ENCODE measurements around the gene DHRS1. TPM values are rescaled to one million over a fixed set of nuclear protein-coding genes. Genes with fewer than 3 reads are reported as not detected.

DHRS1 gene
- polyA plus RNA-seq, 6 donors from 2014 or later: 20.4 to 38.5 (median 29.3) TPM

DNA sequence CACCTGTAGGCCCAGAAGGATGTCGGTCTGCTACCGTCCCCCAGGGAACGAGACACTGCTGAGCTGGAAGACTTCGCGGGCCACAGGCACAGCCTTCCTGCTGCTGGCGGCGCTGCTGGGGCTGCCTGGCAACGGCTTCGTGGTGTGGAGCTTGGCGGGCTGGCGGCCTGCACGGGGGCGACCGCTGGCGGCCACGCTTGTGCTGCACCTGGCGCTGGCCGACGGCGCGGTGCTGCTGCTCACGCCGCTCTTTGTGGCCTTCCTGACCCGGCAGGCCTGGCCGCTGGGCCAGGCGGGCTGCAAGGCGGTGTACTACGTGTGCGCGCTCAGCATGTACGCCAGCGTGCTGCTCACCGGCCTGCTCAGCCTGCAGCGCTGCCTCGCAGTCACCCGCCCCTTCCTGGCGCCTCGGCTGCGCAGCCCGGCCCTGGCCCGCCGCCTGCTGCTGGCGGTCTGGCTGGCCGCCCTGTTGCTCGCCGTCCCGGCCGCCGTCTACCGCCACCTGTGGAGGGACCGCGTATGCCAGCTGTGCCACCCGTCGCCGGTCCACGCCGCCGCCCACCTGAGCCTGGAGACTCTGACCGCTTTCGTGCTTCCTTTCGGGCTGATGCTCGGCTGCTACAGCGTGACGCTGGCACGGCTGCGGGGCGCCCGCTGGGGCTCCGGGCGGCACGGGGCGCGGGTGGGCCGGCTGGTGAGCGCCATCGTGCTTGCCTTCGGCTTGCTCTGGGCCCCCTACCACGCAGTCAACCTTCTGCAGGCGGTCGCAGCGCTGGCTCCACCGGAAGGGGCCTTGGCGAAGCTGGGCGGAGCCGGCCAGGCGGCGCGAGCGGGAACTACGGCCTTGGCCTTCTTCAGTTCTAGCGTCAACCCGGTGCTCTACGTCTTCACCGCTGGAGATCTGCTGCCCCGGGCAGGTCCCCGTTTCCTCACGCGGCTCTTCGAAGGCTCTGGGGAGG lies 11.3 kb upstream of the DHRS1 start, which contains the start of gene LTB4R:
TSS of gene LTB4R (plus strand) at position 857 of the 959 bp plus-strand sequence. CDS start 4,150 bp downstream, outside the sequence.
- Mint-ChIP-seq H3K36me3 (peaks cover 2 to 4% of the 10 kb centered on the region in 2 donors), H3K27ac (peak within 1 kb of the TSS; percentile 78 to 93 (median 90)), H3K4me3 (peak within 1 kb of the TSS; percentile 78 to 88 (median 83)), H3K4me1 (peaks cover 52 to 70% (median 64%) of the 10 kb centered on the region in 3 donors), H3K27me3 (no peaks in the 10 kb centered on the region), H3K9me3 (no peaks in the 10 kb centered on the region)
- ATAC-seq (ENCODE audit: low read depth in 2 of 2) (peak; percentile 77 to 80), DNase-seq (peak; percentile 80)

- Mint-ChIP-seq H3K27ac (peak overlapping the region; percentile 78 to 93 (median 90)), H3K4me1 (peaks cover 52 to 70% (median 64%) of the 10 kb centered on the region in 3 donors), H3K9me3 (no peaks in the 10 kb centered on the region), H3K36me3 (peaks cover 4 to 9% of the 10 kb centered on the region in 2 donors), H3K27me3 (no peaks in the 10 kb centered on the region), H3K4me3 (peak overlapping the region; percentile 78 to 88 (median 83))
- DNase-seq: no peak
- ATAC-seq (ENCODE audit: low read depth in 2 of 2): no peak
Observed at GRCh38 chr14:24310265-24310645, 10.7 kb upstream of the DHRS1 start.

DNA sequence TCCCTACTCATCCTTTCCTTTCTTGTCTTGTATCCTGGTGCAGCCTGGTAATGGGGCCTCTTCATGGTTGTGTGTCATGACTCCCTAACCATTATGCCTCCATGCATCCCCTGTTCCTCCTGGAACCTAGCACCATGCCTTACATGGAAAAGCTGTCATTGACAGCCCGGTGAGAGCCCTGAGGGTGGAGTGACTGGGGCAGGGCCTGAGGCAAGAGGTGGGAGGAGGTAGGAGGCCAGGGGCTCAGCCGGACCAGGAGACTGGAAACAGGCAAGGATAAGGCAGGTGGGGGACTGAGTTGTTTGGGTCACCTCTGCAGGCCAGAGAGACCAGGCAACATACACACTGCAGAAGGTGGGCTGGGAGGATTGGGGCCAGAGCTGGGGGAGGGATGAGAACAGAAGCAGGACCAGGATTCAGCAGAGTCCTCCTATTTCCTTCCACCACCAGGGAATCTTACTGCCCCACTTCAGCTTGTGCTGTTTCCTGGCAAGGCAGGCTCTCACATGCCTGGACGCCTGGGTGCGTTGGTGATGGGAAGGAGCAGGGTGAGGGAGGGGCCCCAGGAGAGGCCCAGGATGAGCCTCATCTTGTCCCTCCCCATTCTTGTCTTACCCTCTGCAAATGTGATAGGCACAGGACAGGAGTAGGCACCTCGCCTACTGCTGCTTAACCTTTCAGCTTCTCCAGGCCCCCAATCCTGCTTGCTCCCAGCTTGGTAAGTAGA lies 10.1 kb upstream of the DHRS1 start, which contains the start of gene LTB4R2:
TSS of gene LTB4R2 (plus strand) at position 603 of the 727 bp plus-strand sequence. CDS start 525 bp downstream, outside the sequence.
- no peak for ATAC-seq (ENCODE audit: low read depth in 2 of 2)
- Mint-ChIP-seq H3K36me3 (peaks cover 8 to 14% of the 10 kb centered on the region in 2 donors), H3K4me3 (peak within 1 kb of the TSS; percentile 78 to 88 (median 83)), H3K27ac (peak within 1 kb of the TSS; percentile 78 to 93 (median 90)), H3K9me3 (no peaks in the 10 kb centered on the region), H3K4me1 (peaks cover 50 to 68% (median 65%) of the 10 kb centered on the region in 3 donors), H3K27me3 (no peaks in the 10 kb centered on the region)
- DNase-seq: no peak

- Mint-ChIP-seq H3K4me3 (peak overlapping the region in 6 of 8 donors; percentile 0 to 60 (median 21)), H3K4me1 (peaks cover 39 to 57% (median 53%) of the 10 kb centered on the region in 3 donors), H3K36me3 (peaks cover 10 to 19% of the 10 kb centered on the region in 2 donors), H3K27me3 (no peaks in the 10 kb centered on the region), H3K27ac (peak overlapping the region; percentile 12 to 99 (median 84)), H3K9me3 (no peaks in the 10 kb centered on the region)
- DNase-seq (no peak), ATAC-seq (ENCODE audit: low read depth in 2 of 2) (no peak)
Observed at GRCh38 chr14:24308342-24309124, 9.0 kb upstream of the DHRS1 start.

GRCh38 chr14:24307575-24308341 lies 8.2 kb upstream of the DHRS1 start, which contains the start of gene CIDEB:
CIDEB (minus strand) TSS chr14:24307977; CDS start chr14:24307858, 119 bp downstream.
- peak within 1 kb of the TSS in 6 of 8 donors; percentile 0 to 64 (median 25) for H3K4me3 Mint-ChIP-seq
- no peaks in the 10 kb centered on the region for H3K27me3 Mint-ChIP-seq
- peak; percentile 65 for DNase-seq
- peak within 1 kb of the TSS; percentile 12 to 99 (median 80) for H3K27ac Mint-ChIP-seq
- ATAC-seq (ENCODE audit: low read depth in 2 of 2): peak; percentile 5 to 11
- peaks cover 10 to 19% of the 10 kb centered on the region in 2 donors for H3K36me3 Mint-ChIP-seq
- H3K9me3 Mint-ChIP-seq: no peaks in the 10 kb centered on the region
- H3K4me1 Mint-ChIP-seq: peaks cover 33 to 49% (median 45%) of the 10 kb centered on the region in 3 donors

DNA sequence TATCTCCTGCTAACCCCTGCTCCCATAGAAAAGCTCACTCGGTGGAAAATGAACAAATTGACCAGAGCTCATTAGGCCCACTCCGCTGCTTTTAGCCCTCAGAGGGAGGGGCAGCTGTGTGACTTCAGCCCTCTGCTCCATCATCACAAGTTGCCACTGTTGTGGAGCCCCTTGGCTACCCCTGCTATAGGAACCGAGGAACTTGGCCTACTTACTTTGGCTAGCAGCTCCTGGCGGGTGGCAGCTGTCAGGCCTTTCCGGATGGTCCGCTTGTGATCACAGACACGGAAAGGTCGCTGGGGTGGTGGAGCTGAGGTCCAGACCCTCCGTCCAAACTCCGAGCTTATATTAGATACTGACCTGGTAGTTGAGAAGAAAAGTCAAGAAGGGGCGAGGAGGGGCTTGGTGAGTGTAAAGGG lies 7.6 kb upstream of the DHRS1 start:
- Mint-ChIP-seq H3K27ac (peak overlapping the region in 4 of 6 donors; percentile 77 to 99 (median 85)), H3K27me3 (no peaks in the 10 kb centered on the region), H3K9me3 (no peaks in the 10 kb centered on the region), H3K36me3 (peaks cover 10 to 19% of the 10 kb centered on the region in 2 donors), H3K4me1 (peaks cover 30 to 47% (median 39%) of the 10 kb centered on the region in 3 donors), H3K4me3 (peak overlapping the region in 1 of 8 donors; percentile 64)
- DNase-seq: no peak
- no peak for ATAC-seq (ENCODE audit: low read depth in 2 of 2)

GRCh38 chr14:24304019-24304387 lies 4.4 kb upstream of the DHRS1 start:
- Mint-ChIP-seq H3K36me3 (peaks cover 10 to 19% of the 10 kb centered on the region in 2 donors), H3K4me1 (peaks cover 20 to 46% (median 44%) of the 10 kb centered on the region in 3 donors), H3K4me3 (peak overlapping the region in 1 of 8 donors; percentile 61), H3K27me3 (no peaks in the 10 kb centered on the region), H3K9me3 (no peaks in the 10 kb centered on the region), H3K27ac (peak overlapping the region in 1 of 6 donors; percentile 82)
- DNase-seq (no peak), ATAC-seq (ENCODE audit: low read depth in 2 of 2) (no peak)

DNA sequence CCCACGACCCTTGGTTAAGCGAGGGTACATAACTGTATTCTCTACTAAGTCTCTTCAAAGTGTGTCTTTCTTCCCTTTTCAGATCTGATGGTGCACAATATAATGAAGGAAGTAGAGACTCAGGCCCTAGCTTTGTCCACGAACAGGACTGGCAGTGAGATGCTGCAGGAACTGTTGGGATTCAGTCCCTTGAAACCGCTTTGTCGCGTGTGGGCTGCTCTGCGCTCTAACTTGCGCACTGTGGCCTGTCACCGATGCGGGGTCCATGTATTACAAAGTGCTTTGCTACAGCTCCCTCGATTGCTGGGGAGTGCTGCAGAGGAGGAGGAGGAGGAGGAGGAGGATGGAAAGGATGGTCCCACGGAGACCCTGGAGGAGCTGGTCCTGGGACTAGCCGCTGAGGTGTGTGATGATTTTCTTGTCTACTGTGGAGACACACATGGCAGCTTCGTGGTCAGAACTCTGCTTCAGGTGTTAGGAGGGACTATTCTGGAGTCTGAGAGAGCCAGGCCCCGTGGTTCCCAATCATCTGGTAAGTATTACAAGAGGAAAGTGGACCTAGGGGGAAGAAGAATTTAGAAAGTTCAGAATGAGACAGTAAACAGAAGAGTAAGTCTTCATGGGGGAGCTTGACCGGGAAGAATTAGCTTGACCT lies 873 bp upstream of the DHRS1 start:
- peaks cover 35 to 58% (median 53%) of the 10 kb centered on the region in 3 donors for H3K4me1 Mint-ChIP-seq
- H3K36me3 Mint-ChIP-seq: peaks cover 6 to 23% of the 10 kb centered on the region in 2 donors
- H3K27me3 Mint-ChIP-seq: no peaks in the 10 kb centered on the region
- H3K9me3 Mint-ChIP-seq: no peaks in the 10 kb centered on the region
- DNase-seq (no peak), ATAC-seq (ENCODE audit: low read depth in 2 of 2) (no peak)
- peak overlapping the region; percentile 89 to 99 (median 96) for H3K4me3 Mint-ChIP-seq
- H3K27ac Mint-ChIP-seq: peak overlapping the region; percentile 86 to 98 (median 88)

DNA sequence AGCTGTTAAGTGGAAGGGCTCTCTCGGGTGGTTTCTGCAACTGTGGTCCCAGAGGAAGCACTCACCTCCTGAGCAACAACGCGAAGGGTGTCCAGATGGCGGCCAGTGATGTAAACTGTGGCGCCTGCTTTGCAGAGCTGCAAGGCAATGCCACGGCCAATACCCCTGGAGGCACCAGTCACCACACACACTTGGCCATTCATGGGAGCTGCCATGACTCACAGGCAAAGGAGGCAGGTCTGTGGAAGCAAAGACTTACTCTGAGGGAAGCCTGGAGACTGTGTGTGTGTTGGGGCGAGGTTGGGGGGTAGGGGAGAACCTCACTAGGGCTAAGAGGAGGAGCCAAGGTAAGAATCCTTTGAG lies 707 bp downstream of the DHRS1 start:
- no peak for ATAC-seq (ENCODE audit: low read depth in 2 of 2)
- no peaks in the 10 kb centered on the region for H3K27me3 Mint-ChIP-seq
- DNase-seq: no peak
- peaks cover 5 to 10% of the 10 kb centered on the region in 2 donors for H3K36me3 Mint-ChIP-seq
- H3K27ac Mint-ChIP-seq: peak overlapping the region; percentile 92 to 99 (median 97)
- no peaks in the 10 kb centered on the region for H3K9me3 Mint-ChIP-seq
- H3K4me3 Mint-ChIP-seq: peak overlapping the region; percentile 89 to 99 (median 96)
- H3K4me1 Mint-ChIP-seq: peaks cover 35 to 55% (median 53%) of the 10 kb centered on the region in 3 donors

DNA sequence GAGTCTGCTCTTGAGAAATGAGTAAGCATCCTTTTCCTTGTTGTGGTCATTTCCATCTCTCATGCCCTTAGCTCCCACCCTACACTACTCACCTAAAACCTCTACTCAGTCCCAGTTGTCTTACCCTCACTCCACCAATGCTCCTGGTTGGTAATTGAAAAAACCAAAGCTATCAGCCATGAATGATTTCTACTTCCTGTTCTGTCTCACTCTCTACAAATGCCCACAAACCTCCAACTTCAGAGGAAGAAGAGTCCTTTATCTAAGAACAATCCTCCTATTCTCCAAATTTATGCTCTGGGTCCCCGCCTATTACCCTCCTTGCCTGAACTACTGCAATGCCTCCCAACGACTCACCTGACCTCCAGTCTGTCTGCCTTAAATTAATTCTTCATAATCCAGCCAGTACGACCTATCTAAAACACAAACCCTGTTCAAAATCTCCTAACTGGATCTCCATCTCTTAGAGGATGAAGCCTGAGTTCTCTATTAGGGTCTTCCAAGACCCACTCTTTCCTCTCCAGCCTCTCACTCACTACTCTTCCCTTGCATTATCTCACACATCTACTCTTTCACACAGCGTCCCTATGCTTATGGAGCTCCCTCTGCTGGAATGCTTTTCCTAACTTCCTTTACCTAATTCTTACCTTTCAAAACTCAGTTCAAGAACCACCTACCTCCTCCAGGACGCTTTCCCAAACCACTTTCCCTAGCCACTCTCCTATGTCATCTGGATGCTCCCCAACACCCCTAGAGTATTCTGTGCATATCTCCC lies 2.2 kb downstream of the DHRS1 start:
- Mint-ChIP-seq H3K27me3 (no peaks in the 10 kb centered on the region), H3K36me3 (peaks cover 5 to 13% of the 10 kb centered on the region in 2 donors), H3K27ac (peak overlapping the region; percentile 76 to 94 (median 88)), H3K4me3 (peak overlapping the region in 5 of 8 donors; percentile 7 to 80 (median 21)), H3K4me1 (peaks cover 35 to 55% (median 53%) of the 10 kb centered on the region in 3 donors), H3K9me3 (no peaks in the 10 kb centered on the region)
- ATAC-seq (ENCODE audit: low read depth in 2 of 2) (no peak), DNase-seq (no peak)

Data from naive B cell (primary cell).